ENCODE measurements around the gene GLG1.

Gene GLG1

GRCh38 chr16:74575175-74575806, 31.6 kb downstream of the GLG1 start:
- Mint-ChIP-seq H3K27ac (no peak overlapping the region), H3K27me3 (ENCODE audit: low read depth) (no peaks in the 10 kb centered on the region), H3K4me1 (ENCODE audit: low read depth) (peaks cover 20% of the 10 kb centered on the region), H3K36me3 (ENCODE audit: low read depth) (peaks cover 7% of the 10 kb centered on the region), H3K9me3 (no peaks in the 10 kb centered on the region), H3K4me3 (no peak overlapping the region)

- H3K27ac Mint-ChIP-seq, result no peak overlapping the region
- peaks cover 7% of the 10 kb centered on the region for H3K36me3 Mint-ChIP-seq (ENCODE audit: low read depth)
- H3K4me1 Mint-ChIP-seq (ENCODE audit: low read depth), result peaks cover 20% of the 10 kb centered on the region
- H3K9me3 Mint-ChIP-seq, result no peaks in the 10 kb centered on the region
- no peaks in the 10 kb centered on the region for H3K27me3 Mint-ChIP-seq (ENCODE audit: low read depth)
- H3K4me3 Mint-ChIP-seq, result no peak overlapping the region
Measured at GRCh38 chr16:74574146-74574545, 32.8 kb downstream of the GLG1 start.

- Mint-ChIP-seq H3K4me3 (no peak overlapping the region), H3K27me3 (ENCODE audit: low read depth) (no peaks in the 10 kb centered on the region), H3K4me1 (ENCODE audit: low read depth) (peaks cover 15% of the 10 kb centered on the region), H3K27ac (no peak overlapping the region), H3K36me3 (ENCODE audit: low read depth) (peaks cover 7% of the 10 kb centered on the region), H3K9me3 (no peaks in the 10 kb centered on the region)
Measured at GRCh38 chr16:74573622-74574021, 33.3 kb downstream of the GLG1 start.

GRCh38 chr16:74570412-74571301, 36.3 kb downstream of the GLG1 start:
- H3K4me3 Mint-ChIP-seq, result no peak overlapping the region
- H3K27me3 Mint-ChIP-seq (ENCODE audit: low read depth), result no peaks in the 10 kb centered on the region
- H3K9me3 Mint-ChIP-seq, result no peaks in the 10 kb centered on the region
- H3K27ac Mint-ChIP-seq, result no peak overlapping the region
- H3K36me3 Mint-ChIP-seq (ENCODE audit: low read depth), result peaks cover 6% of the 10 kb centered on the region
- peaks cover 15% of the 10 kb centered on the region for H3K4me1 Mint-ChIP-seq (ENCODE audit: low read depth)

- no peaks in the 10 kb centered on the region for H3K27me3 Mint-ChIP-seq (ENCODE audit: low read depth)
- H3K36me3 Mint-ChIP-seq (ENCODE audit: low read depth), result peaks cover 6% of the 10 kb centered on the region
- H3K27ac Mint-ChIP-seq, result no peak overlapping the region
- peaks cover 25% of the 10 kb centered on the region for H3K4me1 Mint-ChIP-seq (ENCODE audit: low read depth)
- H3K4me3 Mint-ChIP-seq, result no peak overlapping the region
- H3K9me3 Mint-ChIP-seq, result no peaks in the 10 kb centered on the region
Measured at GRCh38 chr16:74568961-74569631, 37.8 kb downstream of the GLG1 start.

GRCh38 chr16:74567901-74568300, 39.0 kb downstream of the GLG1 start:
- no peaks in the 10 kb centered on the region for H3K27me3 Mint-ChIP-seq (ENCODE audit: low read depth)
- H3K36me3 Mint-ChIP-seq (ENCODE audit: low read depth), result peaks cover 10% of the 10 kb centered on the region
- H3K9me3 Mint-ChIP-seq, result no peaks in the 10 kb centered on the region
- no peak overlapping the region for H3K4me3 Mint-ChIP-seq
- H3K4me1 Mint-ChIP-seq (ENCODE audit: low read depth), result peaks cover 25% of the 10 kb centered on the region
- peak overlapping the region; percentile 20 for H3K27ac Mint-ChIP-seq

- Mint-ChIP-seq H3K4me3 (no peak overlapping the region), H3K27me3 (ENCODE audit: low read depth) (no peaks in the 10 kb centered on the region), H3K27ac (no peak overlapping the region), H3K4me1 (ENCODE audit: low read depth) (peaks cover 26% of the 10 kb centered on the region), H3K9me3 (no peaks in the 10 kb centered on the region), H3K36me3 (ENCODE audit: low read depth) (peaks cover 8% of the 10 kb centered on the region)
Measured at GRCh38 chr16:74565378-74565777, 41.5 kb downstream of the GLG1 start.

GRCh38 chr16:74564451-74564984, 42.4 kb downstream of the GLG1 start:
- H3K27ac Mint-ChIP-seq, result no peak overlapping the region
- H3K27me3 Mint-ChIP-seq (ENCODE audit: low read depth), result no peaks in the 10 kb centered on the region
- H3K36me3 Mint-ChIP-seq (ENCODE audit: low read depth), result peaks cover 8% of the 10 kb centered on the region
- no peak overlapping the region for H3K4me3 Mint-ChIP-seq
- H3K4me1 Mint-ChIP-seq (ENCODE audit: low read depth), result peaks cover 28% of the 10 kb centered on the region
- H3K9me3 Mint-ChIP-seq, result no peaks in the 10 kb centered on the region

- Mint-ChIP-seq H3K4me1 (ENCODE audit: low read depth) (peaks cover 30% of the 10 kb centered on the region), H3K4me3 (no peak overlapping the region), H3K27ac (no peak overlapping the region), H3K27me3 (ENCODE audit: low read depth) (no peaks in the 10 kb centered on the region), H3K9me3 (no peaks in the 10 kb centered on the region), H3K36me3 (ENCODE audit: low read depth) (peaks cover 8% of the 10 kb centered on the region)
Measured at GRCh38 chr16:74563828-74564263, 43.1 kb downstream of the GLG1 start.

GRCh38 chr16:74562117-74562516, 44.8 kb downstream of the GLG1 start:
- H3K27ac Mint-ChIP-seq, result no peak overlapping the region
- H3K4me1 Mint-ChIP-seq (ENCODE audit: low read depth), result peaks cover 30% of the 10 kb centered on the region
- no peaks in the 10 kb centered on the region for H3K9me3 Mint-ChIP-seq
- H3K36me3 Mint-ChIP-seq (ENCODE audit: low read depth), result peaks cover 8% of the 10 kb centered on the region
- H3K4me3 Mint-ChIP-seq, result no peak overlapping the region
- no peaks in the 10 kb centered on the region for H3K27me3 Mint-ChIP-seq (ENCODE audit: low read depth)

- H3K36me3 Mint-ChIP-seq (ENCODE audit: low read depth), result peaks cover 8% of the 10 kb centered on the region
- H3K27ac Mint-ChIP-seq, result no peak overlapping the region
- H3K4me1 Mint-ChIP-seq (ENCODE audit: low read depth), result peaks cover 30% of the 10 kb centered on the region
- H3K9me3 Mint-ChIP-seq, result no peaks in the 10 kb centered on the region
- no peak overlapping the region for H3K4me3 Mint-ChIP-seq
- no peaks in the 10 kb centered on the region for H3K27me3 Mint-ChIP-seq (ENCODE audit: low read depth)
Measured at GRCh38 chr16:74561626-74562025, 45.3 kb downstream of the GLG1 start.

GRCh38 chr16:74560912-74561311, 46.0 kb downstream of the GLG1 start:
- peaks cover 7% of the 10 kb centered on the region for H3K36me3 Mint-ChIP-seq (ENCODE audit: low read depth)
- H3K4me3 Mint-ChIP-seq, result no peak overlapping the region
- peaks cover 29% of the 10 kb centered on the region for H3K4me1 Mint-ChIP-seq (ENCODE audit: low read depth)
- H3K27ac Mint-ChIP-seq, result no peak overlapping the region
- no peaks in the 10 kb centered on the region for H3K9me3 Mint-ChIP-seq
- H3K27me3 Mint-ChIP-seq (ENCODE audit: low read depth), result no peaks in the 10 kb centered on the region

GRCh38 chr16:74558873-74559272, 48.0 kb downstream of the GLG1 start:
- Mint-ChIP-seq H3K27me3 (ENCODE audit: low read depth) (no peaks in the 10 kb centered on the region), H3K9me3 (no peaks in the 10 kb centered on the region), H3K27ac (peak overlapping the region; percentile 9), H3K4me3 (no peak overlapping the region), H3K4me1 (ENCODE audit: low read depth) (peaks cover 13% of the 10 kb centered on the region), H3K36me3 (ENCODE audit: low read depth) (peaks cover 6% of the 10 kb centered on the region)

GRCh38 chr16:74557275-74557674, 49.6 kb downstream of the GLG1 start:
- Mint-ChIP-seq H3K27me3 (ENCODE audit: low read depth) (no peaks in the 10 kb centered on the region), H3K27ac (no peak overlapping the region), H3K36me3 (ENCODE audit: low read depth) (peaks cover 2% of the 10 kb centered on the region), H3K4me1 (ENCODE audit: low read depth) (peaks cover 13% of the 10 kb centered on the region), H3K9me3 (no peaks in the 10 kb centered on the region), H3K4me3 (no peak overlapping the region)

Measured in T-helper 1 cell treated with Interleukin-12 subunit alpha and Interleukin-12 subunit beta and Interleukin-4 antibody, amounts not matched to agents 30 μg/mL and 1 μg/mL, for 36 hours (primary cell).